ENCODE data around the gene SLA2.
"Not testable (repeated sequence)": the region's sequence is repeated elsewhere in the genome, so short reads cannot be mapped to it uniquely, and the experiment has no call there.

The SLA2 gene

GRCh38 chr20:36644706-36645095 lies 1.3 kb downstream of the SLA2 start:
- no peak for DNase-seq

GRCh38 chr20:36644032-36644705 lies 1.8 kb downstream of the SLA2 start:
- DNase-seq, result no peak

GRCh38 chr20:36642136-36642535 lies 3.9 kb downstream of the SLA2 start:
- DNase-seq, result no peak

- DNase-seq, result no peak
Measured at GRCh38 chr20:36641506-36641843, 4.5 kb downstream of the SLA2 start.

- not testable (repeated sequence) for DNase-seq
Measured at GRCh38 chr20:36638876-36639400, 7.1 kb downstream of the SLA2 start.

GRCh38 chr20:36634342-36634741 lies 11.7 kb downstream of the SLA2 start:
- no peak for DNase-seq

- no peak for DNase-seq
Measured at GRCh38 chr20:36633285-36633772, 12.7 kb downstream of the SLA2 start.

- no peak for DNase-seq
Measured at GRCh38 chr20:36632487-36633284, 13.3 kb downstream of the SLA2 start.

- no peak for DNase-seq
Measured at GRCh38 chr20:36632147-36632486, 13.9 kb downstream of the SLA2 start.

GRCh38 chr20:36631646-36632045 lies 14.3 kb downstream of the SLA2 start:
- DNase-seq, result no peak

GRCh38 chr20:36629719-36630681 lies 16.0 kb downstream of the SLA2 start:
- DNase-seq, result no peak

GRCh38 chr20:36628076-36628475 lies 17.9 kb downstream of the SLA2 start:
- DNase-seq, result no peak

GRCh38 chr20:36624944-36625324 lies 21.1 kb downstream of the SLA2 start:
- no peak for DNase-seq

- no peak for DNase-seq
Measured at GRCh38 chr20:36624068-36624943, 21.7 kb downstream of the SLA2 start.

- DNase-seq, result no peak
Measured at GRCh38 chr20:36623444-36623843, 22.6 kb downstream of the SLA2 start.

GRCh38 chr20:36620917-36621316 lies 25.1 kb downstream of the SLA2 start:
- DNase-seq, result no peak

- DNase-seq, result no peak
Measured at GRCh38 chr20:36614781-36615557, 31.0 kb downstream of the SLA2 start.

GRCh38 chr20:36613974-36614373 lies 32.0 kb downstream of the SLA2 start:
- DNase-seq, result peak; percentile 60

GRCh38 chr20:36611625-36612024 lies 34.4 kb downstream of the SLA2 start:
- no peak for DNase-seq

GRCh38 chr20:36608388-36608728 lies 37.6 kb downstream of the SLA2 start:
- DNase-seq, result not testable (repeated sequence)
